Stimulated activated CD4-positive, alpha-beta T cell treated with anti-CD3 and anti-CD28 coated beads, Interleukin-1b, Interleukin-23, amount 100 ng/mL, for 48 hours (primary cell): ENCODE results near the gene TMUB1.
A peak's percentile ranks its signal among the peaks of the same experiment; 100 is the strongest.
"Not testable (repeated sequence)": the region's sequence is repeated elsewhere in the genome, so short reads cannot be mapped to it uniquely, and the experiment has no call there.

Experiments
- DNase-seq: peaks from one replicate; pipeline ENCODE4 v3.0.0-alpha.2; 2020

The TMUB1 gene

GRCh38 chr7:151048911-151049463 lies 34.3 kb downstream of the TMUB1 start:
- no peak for DNase-seq

- DNase-seq, result no peak
These were observed 35.1 kb downstream of the TMUB1 start, which contains the start of gene ASIC3 for GRCh38 chr7:151047976-151048815. ASIC3 (plus strand) TSS chr7:151048531; CDS start chr7:151048886, 355 bp downstream.

- DNase-seq, result no peak
These were observed 36.4 kb downstream of the TMUB1 start for GRCh38 chr7:151046603-151047573.

GRCh38 chr7:151045967-151046366 lies 37.3 kb downstream of the TMUB1 start:
- DNase-seq, result no peak

GRCh38 chr7:151045262-151045661 lies 38.0 kb downstream of the TMUB1 start:
- no peak for DNase-seq

- DNase-seq, result no peak
These were observed 39.3 kb downstream of the TMUB1 start for GRCh38 chr7:151043959-151044358.

GRCh38 chr7:151043449-151043848 lies 39.8 kb downstream of the TMUB1 start:
- not testable (repeated sequence) for DNase-seq

GRCh38 chr7:151040616-151041375 lies 42.5 kb downstream of the TMUB1 start:
- no peak for DNase-seq

- no peak for DNase-seq
These were observed 43.3 kb downstream of the TMUB1 start for GRCh38 chr7:151039850-151040548.

GRCh38 chr7:151038951-151039849 lies 44.1 kb downstream of the TMUB1 start:
- peak; percentile 88 for DNase-seq

- no peak for DNase-seq
These were observed 47.4 kb downstream of the TMUB1 start for GRCh38 chr7:151035902-151036301.

- DNase-seq, result no peak
These were observed 48.1 kb downstream of the TMUB1 start for GRCh38 chr7:151035026-151035717.

GRCh38 chr7:151034312-151035025 lies 48.8 kb downstream of the TMUB1 start:
- no peak for DNase-seq

- no peak for DNase-seq
These were observed 49.4 kb downstream of the TMUB1 start for GRCh38 chr7:151033864-151034249.

GRCh38 chr7:151032936-151033863 lies 50.1 kb downstream of the TMUB1 start:
- no peak for DNase-seq
